ENCODE measurements around the gene GALNT9. TPM values are rescaled to one million over a fixed set of nuclear protein-coding genes. Genes with fewer than 3 reads are reported as not detected.

Gene GALNT9
- total and polyA plus RNA-seq, 2 donors (not counting 1 experiment from before 2014, with no cell fraction given) = 0.71 to 2.4 TPM

- Histone ChIP-seq H3K9me3 (ENCODE audit: control extremely low read depth in 1 of 3, control insufficient read depth in 2 of 3, insufficient read depth in 1 of 3, low read length in 2 of 3) (peaks cover 0 to 7% (median 0%) of the 10 kb centered on the region in 3 donors), H3K27me3 (replicated peaks in 1 of 4; ENCODE audit: control extremely low read depth in 1 of 4, control insufficient read depth in 3 of 4, insufficient read depth in 4 of 4, low read length in 3 of 4) (peaks cover 0 to 26% (median 0%) of the 10 kb centered on the region in 4 experiments), H3K4me3 (ENCODE audit: control extremely low read depth in 1 of 5, extremely low read depth in 1 of 5, insufficient read depth in 1 of 5, low read depth in 2 of 5, low read length in 4 of 5) (no peak overlapping the region), H2AFZ (ENCODE audit: insufficient read depth, low read depth, low read length, poor library complexity, severe bottlenecking) (no peak overlapping the region), H3K27ac (ENCODE audit: low read length in 2 of 2) (no peak overlapping the region), H3K36me3 (replicated peaks in 1 of 2; ENCODE audit: control extremely low read depth in 1 of 2, control insufficient read depth in 1 of 2, extremely low read depth in 1 of 2, insufficient read depth in 2 of 2, low read length in 1 of 2) (no peaks in the 10 kb centered on the region), H3K79me2 (ENCODE audit: control insufficient read depth, insufficient read depth, low read length) (no peaks in the 10 kb centered on the region), H4K20me1 (ENCODE audit: control insufficient read depth, insufficient read depth, low read length, poor library complexity, severe bottlenecking) (no peaks in the 10 kb centered on the region), H3K4me2 (replicated peaks; ENCODE audit: low read depth, low read length, poor library complexity, severe bottlenecking) (no peak overlapping the region), H3K9ac (ENCODE audit: low read length) (no peak overlapping the region), H3K4me1 (ENCODE audit: control insufficient read depth in 2 of 2, insufficient read depth in 2 of 2, low read length in 2 of 2) (peaks cover 1 to 2% of the 10 kb centered on the region in 2 donors)
- Mint-ChIP-seq H3K27ac (no peak overlapping the region), H3K27me3 (no peaks in the 10 kb centered on the region), H3K4me3 (no peak overlapping the region), H3K4me1 (no peaks in the 10 kb centered on the region), H3K9me3 (ENCODE audit: insufficient read depth) (no peaks in the 10 kb centered on the region)
- intact Hi-C loops (cut with micrococcal nuclease) = no loop called here
- ChIA-PET CTCF (no interaction called here), POLR2A (no interaction called here)
- DNase-seq (no peak), ATAC-seq (ENCODE audit: low read depth) (no peak)
- whole genome bisulfite sequencing (ENCODE audit: insufficient coverage) = 64% methylated on average over 19 of the region's 26 CpGs
- TF ChIP-seq CTCF (IDR thresholded peaks at IDR 0.05) = no peak
- no peak for TF ChIP-seq EZH2 (IDR thresholded peaks at IDR 0.05; ENCODE audit: borderline replicate concordance, insufficient read depth, low read depth, low read length, poor library complexity, severe bottlenecking)
Observed at GRCh38 chr12:132227782-132228475, 101.5 kb downstream of the GALNT9 start.

GRCh38 chr12:132227118-132227517 lies 102.3 kb downstream of the GALNT9 start:
- Histone ChIP-seq H3K27ac (ENCODE audit: low read length in 2 of 2) (no peak overlapping the region), H3K27me3 (replicated peaks in 1 of 4; ENCODE audit: control extremely low read depth in 1 of 4, control insufficient read depth in 3 of 4, insufficient read depth in 4 of 4, low read length in 3 of 4) (peaks cover 0 to 26% (median 0%) of the 10 kb centered on the region in 4 experiments), H3K4me2 (replicated peaks; ENCODE audit: low read depth, low read length, poor library complexity, severe bottlenecking) (no peak overlapping the region), H3K4me3 (ENCODE audit: control extremely low read depth in 1 of 5, extremely low read depth in 1 of 5, insufficient read depth in 1 of 5, low read depth in 2 of 5, low read length in 4 of 5) (no peak overlapping the region), H3K79me2 (ENCODE audit: control insufficient read depth, insufficient read depth, low read length) (no peaks in the 10 kb centered on the region), H3K36me3 (replicated peaks in 1 of 2; ENCODE audit: control extremely low read depth in 1 of 2, control insufficient read depth in 1 of 2, extremely low read depth in 1 of 2, insufficient read depth in 2 of 2, low read length in 1 of 2) (no peaks in the 10 kb centered on the region), H2AFZ (ENCODE audit: insufficient read depth, low read depth, low read length, poor library complexity, severe bottlenecking) (no peak overlapping the region), H3K4me1 (ENCODE audit: control insufficient read depth in 2 of 2, insufficient read depth in 2 of 2, low read length in 2 of 2) (peaks cover 9 to 10% of the 10 kb centered on the region in 2 donors), H3K9ac (ENCODE audit: low read length) (no peak overlapping the region), H4K20me1 (ENCODE audit: control insufficient read depth, insufficient read depth, low read length, poor library complexity, severe bottlenecking) (no peaks in the 10 kb centered on the region), H3K9me3 (ENCODE audit: control extremely low read depth in 1 of 3, control insufficient read depth in 2 of 3, insufficient read depth in 1 of 3, low read length in 2 of 3) (peaks cover 0 to 12% (median 0%) of the 10 kb centered on the region in 3 donors)
- ATAC-seq (ENCODE audit: low read depth) (no peak), DNase-seq (no peak)
- ChIA-PET POLR2A (interaction anchor here (0.6 kb wide), 1 partner anchor 39 kb away, joined by 4 read pairs; no protein-coding TSS in a partner anchor), CTCF (no interaction called here)
- H3K9me3 Mint-ChIP-seq (ENCODE audit: insufficient read depth) = no peaks in the 10 kb centered on the region
- 86% methylated on average over 20 of the region's 28 CpGs for WGBS (ENCODE audit: insufficient coverage)
- H3K27me3 Mint-ChIP-seq = no peaks in the 10 kb centered on the region
- peaks cover 6% of the 10 kb centered on the region for H3K4me1 Mint-ChIP-seq
- no peak overlapping the region for H3K27ac Mint-ChIP-seq
- intact Hi-C loops (cut with micrococcal nuclease) = no loop called here
- H3K4me3 Mint-ChIP-seq = no peak overlapping the region
- TF ChIP-seq CTCF (IDR thresholded peaks at IDR 0.05) (no peak), EZH2 (IDR thresholded peaks at IDR 0.05; ENCODE audit: borderline replicate concordance, insufficient read depth, low read depth, low read length, poor library complexity, severe bottlenecking) (no peak)

Data from B cell (primary cell).